ENCODE measurements around the gene ZNF878. TPM values are rescaled to one million over a fixed set of nuclear protein-coding genes. Genes with fewer than 3 reads are reported as not detected.

Gene ZNF878
- total RNA-seq, result 0.38 TPM in 1 of 2 replicates, not detected in the other
- long read RNA-seq, result 0 reads

- H3K27ac Mint-ChIP-seq (ENCODE audit: unreplicated experiment), result peak within 1 kb of the TSS; percentile 78
- peak; percentile 39 for TF ChIP-seq CTCF (IDR thresholded peaks at IDR 0.05)
- peaks cover 2% of the 10 kb centered on the region for H3K36me3 Mint-ChIP-seq (ENCODE audit: unreplicated experiment)
Measured at GRCh38 chr19:12052497-12053169, at the start of gene ZNF878. Gene ZNF878 (minus strand): TSS chr19:12052961. CDS start chr19:12052801, 160 bp downstream.

GRCh38 chr19:12098040-12098439, 45.3 kb upstream of the ZNF878 start:
- Mint-ChIP-seq H3K4me3 (ENCODE audit: unreplicated experiment) (no peak overlapping the region), H3K27me3 (ENCODE audit: unreplicated experiment) (no peaks in the 10 kb centered on the region), H3K27ac (ENCODE audit: unreplicated experiment) (no peak overlapping the region), H3K4me1 (ENCODE audit: unreplicated experiment) (peaks cover 9% of the 10 kb centered on the region), H3K9me3 (ENCODE audit: unreplicated experiment) (peaks cover 46% of the 10 kb centered on the region), H3K36me3 (ENCODE audit: unreplicated experiment) (peaks cover 39% of the 10 kb centered on the region)
- TF ChIP-seq CTCF (IDR thresholded peaks at IDR 0.05), result no peak
- no peak for DNase-seq (ENCODE audit: extremely low spot score, unreplicated experiment)

More at GRCh38 chr19:12052497-12053169, at the start of gene ZNF878:
- H3K4me3 Mint-ChIP-seq (ENCODE audit: unreplicated experiment), result peak within 1 kb of the TSS; percentile 86
- no peaks in the 10 kb centered on the region for H3K9me3 Mint-ChIP-seq (ENCODE audit: unreplicated experiment)
- peak; percentile 95 for DNase-seq (ENCODE audit: extremely low spot score, unreplicated experiment)
- H3K4me1 Mint-ChIP-seq (ENCODE audit: unreplicated experiment), result peaks cover 10% of the 10 kb centered on the region
- no peaks in the 10 kb centered on the region for H3K27me3 Mint-ChIP-seq (ENCODE audit: unreplicated experiment)

DNA sequence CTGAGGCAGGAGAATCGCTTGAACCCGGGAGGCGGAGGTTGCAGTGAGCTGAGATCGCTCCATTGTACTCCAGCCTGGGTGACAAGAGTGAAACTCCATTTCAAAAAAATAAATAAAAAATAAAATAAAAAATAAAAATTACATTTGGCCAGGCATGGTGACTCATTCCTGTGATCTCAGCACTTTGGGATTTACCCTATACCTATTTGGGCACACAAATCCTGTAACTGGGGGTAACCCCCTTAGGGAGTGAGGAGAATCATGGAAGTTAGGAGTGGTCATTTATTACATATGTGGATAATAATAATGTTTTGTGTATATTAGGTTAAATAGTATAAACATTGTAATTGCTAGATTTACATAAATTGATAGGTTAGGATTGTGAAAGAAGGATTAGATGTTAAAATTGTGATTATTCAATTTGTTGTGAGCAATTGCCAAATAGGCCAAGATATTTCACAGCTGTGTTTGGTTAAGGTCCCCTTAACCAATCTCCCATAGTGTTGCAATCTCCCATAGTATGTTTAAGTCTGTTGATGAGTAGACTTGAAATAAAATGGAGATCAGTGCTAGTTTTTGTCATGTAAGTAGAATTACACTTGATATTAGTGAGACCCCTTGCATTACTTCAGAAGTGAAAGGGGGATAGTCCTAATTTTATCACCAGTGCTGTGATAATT, 42.5 kb upstream of the ZNF878 start:
- H3K4me3 Mint-ChIP-seq (ENCODE audit: unreplicated experiment), result no peak overlapping the region
- peaks cover 15% of the 10 kb centered on the region for H3K4me1 Mint-ChIP-seq (ENCODE audit: unreplicated experiment)
- H3K9me3 Mint-ChIP-seq (ENCODE audit: unreplicated experiment), result peaks cover 29% of the 10 kb centered on the region
- peaks cover 32% of the 10 kb centered on the region for H3K36me3 Mint-ChIP-seq (ENCODE audit: unreplicated experiment)
- H3K27me3 Mint-ChIP-seq (ENCODE audit: unreplicated experiment), result no peaks in the 10 kb centered on the region
- H3K27ac Mint-ChIP-seq (ENCODE audit: unreplicated experiment), result no peak overlapping the region
- no peak for TF ChIP-seq CTCF (IDR thresholded peaks at IDR 0.05)
- no peak for DNase-seq (ENCODE audit: extremely low spot score, unreplicated experiment)

DNA sequence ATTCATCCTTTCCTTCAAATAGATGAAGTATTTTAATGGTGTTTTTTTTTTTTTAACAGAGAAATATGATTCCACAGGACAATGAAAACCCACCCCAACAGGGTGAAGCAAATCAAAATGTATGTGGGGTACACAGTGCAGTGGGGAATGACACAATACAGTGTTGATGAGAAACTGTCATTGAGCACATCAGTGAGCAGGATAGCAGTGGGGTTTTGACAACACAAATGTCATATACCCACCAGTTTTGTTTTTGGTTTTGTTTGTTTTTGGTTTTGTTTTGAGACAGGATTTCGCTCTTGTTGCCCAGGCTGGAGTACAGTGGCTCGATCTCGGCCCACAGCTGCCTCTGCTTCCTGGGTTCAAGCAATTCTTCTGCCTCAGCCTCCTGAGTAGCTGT, 41.0 kb upstream of the ZNF878 start:
- H3K36me3 Mint-ChIP-seq (ENCODE audit: unreplicated experiment), result peaks cover 22% of the 10 kb centered on the region
- peak overlapping the region; percentile 86 for H3K4me3 Mint-ChIP-seq (ENCODE audit: unreplicated experiment)
- no peaks in the 10 kb centered on the region for H3K27me3 Mint-ChIP-seq (ENCODE audit: unreplicated experiment)
- DNase-seq (ENCODE audit: extremely low spot score, unreplicated experiment), result no peak
- no peak for TF ChIP-seq CTCF (IDR thresholded peaks at IDR 0.05)
- no peak overlapping the region for H3K27ac Mint-ChIP-seq (ENCODE audit: unreplicated experiment)
- peaks cover 15% of the 10 kb centered on the region for H3K4me1 Mint-ChIP-seq (ENCODE audit: unreplicated experiment)
- H3K9me3 Mint-ChIP-seq (ENCODE audit: unreplicated experiment), result peaks cover 17% of the 10 kb centered on the region

DNA sequence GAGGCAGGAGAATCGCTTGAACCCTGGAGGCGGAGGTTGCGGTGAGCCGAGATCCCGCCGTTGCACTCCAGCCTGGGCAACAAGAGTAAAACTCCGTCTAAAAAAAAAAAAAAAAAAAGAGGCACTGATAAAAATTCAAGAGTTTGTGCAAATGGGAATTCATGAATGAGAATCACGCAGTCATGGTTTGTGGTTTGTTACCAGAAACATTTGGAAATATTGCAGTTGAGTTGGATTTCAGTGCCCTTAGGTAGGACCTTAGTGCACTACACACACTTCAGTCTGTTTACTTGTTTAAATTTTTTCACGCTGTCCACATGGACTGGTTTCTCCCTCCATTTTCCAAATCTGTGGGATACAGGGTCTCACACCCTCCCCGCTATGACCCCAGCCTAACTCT, 40.2 kb upstream of the ZNF878 start:
- H3K9me3 Mint-ChIP-seq (ENCODE audit: unreplicated experiment), result peaks cover 12% of the 10 kb centered on the region
- H3K27ac Mint-ChIP-seq (ENCODE audit: unreplicated experiment), result peak overlapping the region; percentile 96
- peaks cover 14% of the 10 kb centered on the region for H3K36me3 Mint-ChIP-seq (ENCODE audit: unreplicated experiment)
- peaks cover 15% of the 10 kb centered on the region for H3K4me1 Mint-ChIP-seq (ENCODE audit: unreplicated experiment)
- no peak for TF ChIP-seq CTCF (IDR thresholded peaks at IDR 0.05)
- H3K4me3 Mint-ChIP-seq (ENCODE audit: unreplicated experiment), result peak overlapping the region; percentile 86
- no peak for DNase-seq (ENCODE audit: extremely low spot score, unreplicated experiment)
- no peaks in the 10 kb centered on the region for H3K27me3 Mint-ChIP-seq (ENCODE audit: unreplicated experiment)

All from osteocyte (in vitro differentiated cells).